ENCODE data around the gene MED17. TPM values are rescaled to one million over a fixed set of nuclear protein-coding genes. Genes with fewer than 3 reads are reported as not detected.

MED17 gene
- total RNA-seq, 1 donor from 2014 or later = 25.1 TPM

DNA sequence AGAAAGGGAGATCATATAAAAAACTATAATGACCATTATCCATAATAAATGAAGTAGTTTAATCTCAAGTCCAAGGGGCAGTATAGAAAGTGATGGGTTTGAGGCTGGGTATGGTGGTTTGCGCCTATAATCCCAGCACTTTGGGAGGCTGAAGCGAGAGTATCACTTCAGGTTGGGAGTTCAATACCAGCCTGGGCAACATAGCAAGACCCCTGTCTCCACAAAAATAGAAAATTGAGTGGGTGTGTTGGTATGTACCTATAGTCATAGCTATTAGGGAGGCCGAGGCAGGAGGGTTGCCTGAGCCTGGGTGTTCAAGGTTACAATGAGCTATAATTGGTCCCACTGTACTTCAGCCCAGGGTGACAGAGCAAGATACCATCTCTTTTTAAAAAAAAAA is 23.9 kb downstream of the MED17 start:
- Histone ChIP-seq H3K9ac (ENCODE audit: low read depth in 1 of 3, low read length in 3 of 3) (no peak overlapping the region), H3K36me3 (ENCODE audit: control insufficient read depth in 3 of 3, insufficient read depth in 3 of 3, low read length in 3 of 3) (peaks cover 30 to 66% (median 54%) of the 10 kb centered on the region in 3 donors), H3K9me3 (ENCODE audit: control insufficient read depth in 3 of 3, low read length in 3 of 3) (no peaks in the 10 kb centered on the region), H3K27me3 (ENCODE audit: control insufficient read depth in 3 of 3, insufficient read depth in 3 of 3, low read length in 3 of 3) (no peaks in the 10 kb centered on the region), H3K27ac (ENCODE audit: low read depth, low read length) (no peak overlapping the region), H3K4me3 (ENCODE audit: low read length in 3 of 3) (no peak overlapping the region), H3K4me1 (ENCODE audit: control insufficient read depth in 3 of 3, insufficient read depth in 3 of 3, low read length in 3 of 3) (no peaks in the 10 kb centered on the region)

DNA sequence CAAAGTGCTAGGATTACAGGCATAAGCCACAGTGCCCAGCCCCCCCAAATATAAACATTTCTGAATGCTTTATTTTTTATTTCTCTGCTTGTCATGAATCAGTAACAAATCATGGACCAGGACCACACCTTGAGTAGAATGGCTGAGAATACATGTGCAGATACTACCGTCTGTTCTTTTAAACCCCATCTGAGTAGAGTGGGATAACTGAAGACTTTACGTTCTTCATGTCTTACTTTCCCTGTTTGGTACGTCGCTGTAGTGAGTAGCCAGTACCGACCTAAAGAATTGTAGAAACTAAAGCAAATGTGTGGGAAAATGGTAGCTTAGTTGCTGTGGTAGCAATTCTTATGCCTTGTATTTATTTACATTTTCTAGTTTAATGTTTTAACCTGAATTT is 29.9 kb downstream of the MED17 start:
- no peak overlapping the region for H3K4me3 ChIP-seq (ENCODE audit: low read length in 3 of 3)
- no peak overlapping the region for H3K9ac ChIP-seq (ENCODE audit: low read depth in 1 of 3, low read length in 3 of 3)
- no peaks in the 10 kb centered on the region for H3K27me3 ChIP-seq (ENCODE audit: control insufficient read depth in 3 of 3, insufficient read depth in 3 of 3, low read length in 3 of 3)
- H3K36me3 ChIP-seq (ENCODE audit: control insufficient read depth in 3 of 3, insufficient read depth in 3 of 3, low read length in 3 of 3) = peaks cover 23 to 53% (median 41%) of the 10 kb centered on the region in 3 donors
- H3K4me1 ChIP-seq (ENCODE audit: control insufficient read depth in 3 of 3, insufficient read depth in 3 of 3, low read length in 3 of 3) = no peaks in the 10 kb centered on the region
- H3K27ac ChIP-seq (ENCODE audit: low read depth, low read length) = no peak overlapping the region
- H3K9me3 ChIP-seq (ENCODE audit: control insufficient read depth in 3 of 3, low read length in 3 of 3) = no peaks in the 10 kb centered on the region

DNA sequence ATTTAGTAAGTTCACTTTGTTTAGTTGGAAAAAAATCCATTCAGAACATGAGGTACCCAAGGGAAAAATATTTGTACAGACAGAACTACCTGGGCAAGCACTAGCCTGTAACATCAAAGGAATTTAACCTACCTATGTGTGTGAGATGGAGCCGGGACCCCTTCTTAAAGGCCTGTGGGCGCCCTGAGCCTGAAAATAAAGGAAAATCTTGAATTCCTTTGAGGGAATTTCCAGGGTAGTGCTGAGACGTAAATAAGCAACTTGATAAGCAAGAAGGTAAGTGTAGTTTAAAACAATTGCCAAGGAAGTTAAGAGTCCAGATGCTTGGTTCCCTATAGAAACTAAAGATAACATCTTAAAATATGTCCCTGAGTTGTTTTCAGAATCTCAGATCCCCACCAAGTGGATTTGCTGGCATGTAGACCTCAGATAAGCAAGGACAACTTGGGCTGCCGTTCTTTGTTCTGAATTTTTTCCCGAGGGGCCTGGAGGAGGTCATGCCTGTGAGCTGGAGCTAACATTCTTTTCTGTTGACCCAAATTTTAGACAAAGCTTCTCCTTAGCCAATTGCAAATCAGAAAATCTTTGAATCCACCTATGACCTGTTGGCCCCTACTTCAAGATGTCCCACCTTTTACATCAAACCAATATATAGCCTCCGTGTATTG is 31.0 kb downstream of the MED17 start:
- no peak overlapping the region for H3K27ac ChIP-seq (ENCODE audit: low read depth, low read length)
- no peaks in the 10 kb centered on the region for H3K4me1 ChIP-seq (ENCODE audit: control insufficient read depth in 3 of 3, insufficient read depth in 3 of 3, low read length in 3 of 3)
- H3K36me3 ChIP-seq (ENCODE audit: control insufficient read depth in 3 of 3, insufficient read depth in 3 of 3, low read length in 3 of 3) = peaks cover 17 to 45% (median 35%) of the 10 kb centered on the region in 3 donors
- H3K9ac ChIP-seq (ENCODE audit: low read depth in 1 of 3, low read length in 3 of 3) = no peak overlapping the region
- H3K27me3 ChIP-seq (ENCODE audit: control insufficient read depth in 3 of 3, insufficient read depth in 3 of 3, low read length in 3 of 3) = no peaks in the 10 kb centered on the region
- H3K4me3 ChIP-seq (ENCODE audit: low read length in 3 of 3) = no peak overlapping the region
- no peaks in the 10 kb centered on the region for H3K9me3 ChIP-seq (ENCODE audit: control insufficient read depth in 3 of 3, low read length in 3 of 3)

DNA sequence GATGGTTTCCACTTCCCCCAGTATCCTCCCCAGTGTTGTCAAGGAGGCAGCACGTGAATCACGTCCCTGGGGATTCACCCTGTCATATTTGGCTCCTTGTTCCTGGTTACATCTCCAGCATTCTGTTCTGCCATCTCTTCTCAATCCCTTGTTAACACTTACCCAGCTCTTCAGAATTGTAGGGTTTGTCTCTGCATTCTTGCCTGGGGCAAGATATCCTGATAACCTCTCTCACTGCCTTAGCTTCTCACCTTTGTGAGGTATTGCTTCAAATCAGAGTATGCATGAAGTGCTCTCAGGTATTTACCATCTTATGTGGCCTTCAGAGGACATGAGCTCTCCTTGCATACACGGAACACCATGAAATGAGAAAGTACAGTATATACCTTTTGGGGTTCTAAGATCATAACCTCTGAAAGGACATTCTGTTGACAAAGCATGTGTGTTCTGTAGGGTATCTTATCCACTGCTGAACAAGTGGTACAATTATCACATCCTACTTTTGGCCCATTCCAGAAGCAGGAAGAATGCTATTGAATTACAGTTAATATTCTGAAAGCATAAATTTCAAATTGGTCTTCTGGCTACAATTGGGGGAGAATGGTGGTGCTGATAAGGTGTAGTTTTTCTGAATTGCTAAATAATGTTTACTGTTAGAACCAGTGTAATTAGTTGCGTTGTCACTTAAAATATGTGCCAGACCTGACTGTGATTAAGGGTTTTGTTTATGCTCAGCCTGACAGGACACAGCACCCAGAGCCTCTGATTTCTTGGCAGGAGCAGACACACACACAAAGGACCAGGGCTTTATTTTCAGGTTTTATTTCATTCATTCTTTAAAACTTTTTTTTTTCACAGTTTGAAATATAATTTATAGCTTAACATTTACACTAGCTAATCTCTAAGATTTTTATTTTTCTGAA is 33.6 kb downstream of the MED17 start:
- no peak overlapping the region for H3K27ac ChIP-seq (ENCODE audit: low read depth, low read length)
- no peaks in the 10 kb centered on the region for H3K9me3 ChIP-seq (ENCODE audit: control insufficient read depth in 3 of 3, low read length in 3 of 3)
- no peak overlapping the region for H3K9ac ChIP-seq (ENCODE audit: low read depth in 1 of 3, low read length in 3 of 3)
- H3K36me3 ChIP-seq (ENCODE audit: control insufficient read depth in 3 of 3, insufficient read depth in 3 of 3, low read length in 3 of 3) = peaks cover 2 to 22% (median 18%) of the 10 kb centered on the region in 3 donors
- H3K27me3 ChIP-seq (ENCODE audit: control insufficient read depth in 3 of 3, insufficient read depth in 3 of 3, low read length in 3 of 3) = no peaks in the 10 kb centered on the region
- no peaks in the 10 kb centered on the region for H3K4me1 ChIP-seq (ENCODE audit: control insufficient read depth in 3 of 3, insufficient read depth in 3 of 3, low read length in 3 of 3)
- H3K4me3 ChIP-seq (ENCODE audit: low read length in 3 of 3) = no peak overlapping the region

DNA sequence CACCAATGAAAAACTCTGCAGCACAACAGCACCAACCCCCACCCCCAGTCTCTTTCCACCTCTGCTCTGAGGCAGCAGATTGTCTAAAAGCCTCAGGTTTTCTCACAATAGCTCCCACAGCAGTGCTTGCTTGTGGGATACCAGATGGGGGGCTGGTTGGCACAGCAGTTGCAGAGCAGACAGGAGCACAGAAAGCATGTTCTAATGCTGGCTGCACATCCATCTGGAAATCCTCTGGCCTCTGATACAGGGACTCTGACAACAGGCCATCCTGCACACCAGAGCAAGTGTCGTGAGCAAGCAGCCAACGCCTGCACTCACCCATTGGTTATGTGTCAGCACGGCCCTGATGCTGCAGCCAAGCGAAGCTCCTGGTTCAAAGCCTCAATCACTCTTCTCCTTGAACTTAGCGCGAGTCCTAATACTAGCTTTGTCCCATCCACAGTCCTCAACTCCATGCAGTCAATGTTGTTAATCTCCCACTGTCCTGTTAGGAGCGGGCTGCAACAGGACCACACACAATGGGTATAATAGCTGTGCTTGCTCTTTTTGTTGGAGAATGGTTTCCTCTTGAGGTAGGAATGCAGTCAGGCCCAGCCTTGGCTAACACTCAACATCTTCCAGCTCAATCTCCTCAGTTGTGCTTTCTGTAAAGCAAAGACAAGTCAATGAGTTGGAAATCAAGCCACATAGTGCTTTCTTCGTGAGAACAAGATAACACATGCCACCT is 36.0 kb downstream of the MED17 start:
- H3K4me1 ChIP-seq (ENCODE audit: control insufficient read depth in 3 of 3, insufficient read depth in 3 of 3, low read length in 3 of 3) = no peaks in the 10 kb centered on the region
- no peak overlapping the region for H3K27ac ChIP-seq (ENCODE audit: low read depth, low read length)
- no peak overlapping the region for H3K9ac ChIP-seq (ENCODE audit: low read depth in 1 of 3, low read length in 3 of 3)
- H3K27me3 ChIP-seq (ENCODE audit: control insufficient read depth in 3 of 3, insufficient read depth in 3 of 3, low read length in 3 of 3) = no peaks in the 10 kb centered on the region
- peaks cover 0 to 6% (median 5%) of the 10 kb centered on the region in 3 donors for H3K36me3 ChIP-seq (ENCODE audit: control insufficient read depth in 3 of 3, insufficient read depth in 3 of 3, low read length in 3 of 3)
- no peaks in the 10 kb centered on the region for H3K9me3 ChIP-seq (ENCODE audit: control insufficient read depth in 3 of 3, low read length in 3 of 3)
- H3K4me3 ChIP-seq (ENCODE audit: low read length in 3 of 3) = no peak overlapping the region

DNA sequence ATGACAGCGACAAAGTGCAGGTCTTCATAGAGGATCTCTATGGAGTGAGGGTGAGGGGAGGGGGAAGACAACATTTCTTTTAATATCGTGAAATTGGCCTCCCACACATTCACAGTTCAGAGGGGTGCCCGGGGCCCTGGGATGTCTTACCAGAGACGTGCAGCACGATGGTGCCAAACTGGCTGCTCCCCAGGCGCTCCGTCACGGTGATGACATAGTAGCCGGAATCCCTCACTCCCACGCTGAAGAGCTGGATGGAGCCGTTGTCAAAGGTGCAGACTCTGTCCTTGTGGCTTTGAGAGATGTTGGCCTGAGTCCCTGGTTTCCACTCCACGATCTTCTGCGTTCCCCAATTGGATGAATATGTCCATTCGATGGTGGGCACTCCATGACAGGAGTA is 36.8 kb downstream of the MED17 start:
- Histone ChIP-seq H3K9ac (ENCODE audit: low read depth in 1 of 3, low read length in 3 of 3) (no peak overlapping the region), H3K27ac (ENCODE audit: low read depth, low read length) (no peak overlapping the region), H3K9me3 (ENCODE audit: control insufficient read depth in 3 of 3, low read length in 3 of 3) (no peaks in the 10 kb centered on the region), H3K36me3 (ENCODE audit: control insufficient read depth in 3 of 3, insufficient read depth in 3 of 3, low read length in 3 of 3) (peaks cover 0 to 6% (median 5%) of the 10 kb centered on the region in 3 donors), H3K27me3 (ENCODE audit: control insufficient read depth in 3 of 3, insufficient read depth in 3 of 3, low read length in 3 of 3) (no peaks in the 10 kb centered on the region), H3K4me1 (ENCODE audit: control insufficient read depth in 3 of 3, insufficient read depth in 3 of 3, low read length in 3 of 3) (no peaks in the 10 kb centered on the region), H3K4me3 (ENCODE audit: low read length in 3 of 3) (no peak overlapping the region)

DNA sequence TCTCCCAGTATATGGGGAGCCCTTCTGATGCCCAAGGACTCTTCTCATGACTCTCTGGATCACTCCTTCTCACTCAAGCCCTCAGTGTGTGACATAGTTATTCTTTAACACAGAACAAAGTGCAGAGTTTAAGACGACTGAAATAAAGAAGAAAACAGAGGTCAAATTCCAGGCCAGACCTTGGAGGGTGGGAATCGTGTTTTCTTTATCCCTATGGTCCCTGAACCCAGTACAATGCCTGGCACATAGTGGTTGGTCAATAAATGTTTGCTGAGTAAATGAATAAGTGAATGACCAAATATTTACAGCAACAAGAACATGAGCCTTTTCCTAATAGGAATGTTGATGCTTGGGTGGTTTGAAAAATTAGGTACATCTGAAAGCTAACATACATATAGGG is 37.5 kb downstream of the MED17 start:
- Histone ChIP-seq H3K27me3 (ENCODE audit: control insufficient read depth in 3 of 3, insufficient read depth in 3 of 3, low read length in 3 of 3) (no peaks in the 10 kb centered on the region), H3K4me3 (ENCODE audit: low read length in 3 of 3) (no peak overlapping the region), H3K9me3 (ENCODE audit: control insufficient read depth in 3 of 3, low read length in 3 of 3) (no peaks in the 10 kb centered on the region), H3K27ac (ENCODE audit: low read depth, low read length) (no peak overlapping the region), H3K9ac (ENCODE audit: low read depth in 1 of 3, low read length in 3 of 3) (no peak overlapping the region), H3K36me3 (ENCODE audit: control insufficient read depth in 3 of 3, insufficient read depth in 3 of 3, low read length in 3 of 3) (peaks cover 0 to 6% (median 5%) of the 10 kb centered on the region in 3 donors), H3K4me1 (ENCODE audit: control insufficient read depth in 3 of 3, insufficient read depth in 3 of 3, low read length in 3 of 3) (no peaks in the 10 kb centered on the region)

DNA sequence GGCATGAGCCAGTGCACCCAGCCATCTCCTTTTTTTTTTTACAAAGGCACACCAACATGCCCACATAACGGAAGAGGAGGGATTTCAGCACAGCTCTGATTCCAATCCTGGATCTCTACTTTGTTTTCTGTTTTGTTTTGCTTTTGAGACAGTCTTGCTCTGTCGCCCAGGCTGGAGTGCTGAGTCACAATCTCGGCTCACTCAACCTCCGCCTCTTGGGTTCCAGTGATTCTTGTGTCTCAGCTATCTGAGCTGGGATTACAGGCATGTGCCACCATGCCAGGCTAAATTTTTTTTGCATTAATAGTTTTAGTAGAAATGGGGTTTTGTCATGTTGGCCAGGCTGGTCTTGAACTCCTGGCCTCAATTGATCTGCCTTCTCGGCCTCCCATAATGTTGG is 38.3 kb downstream of the MED17 start:
- no peaks in the 10 kb centered on the region for H3K4me1 ChIP-seq (ENCODE audit: control insufficient read depth in 3 of 3, insufficient read depth in 3 of 3, low read length in 3 of 3)
- H3K36me3 ChIP-seq (ENCODE audit: control insufficient read depth in 3 of 3, insufficient read depth in 3 of 3, low read length in 3 of 3) = peaks cover 0 to 6% (median 2%) of the 10 kb centered on the region in 3 donors
- H3K4me3 ChIP-seq (ENCODE audit: low read length in 3 of 3) = no peak overlapping the region
- H3K9ac ChIP-seq (ENCODE audit: low read depth in 1 of 3, low read length in 3 of 3) = no peak overlapping the region
- H3K9me3 ChIP-seq (ENCODE audit: control insufficient read depth in 3 of 3, low read length in 3 of 3) = no peaks in the 10 kb centered on the region
- no peaks in the 10 kb centered on the region for H3K27me3 ChIP-seq (ENCODE audit: control insufficient read depth in 3 of 3, insufficient read depth in 3 of 3, low read length in 3 of 3)
- no peak overlapping the region for H3K27ac ChIP-seq (ENCODE audit: low read depth, low read length)

DNA sequence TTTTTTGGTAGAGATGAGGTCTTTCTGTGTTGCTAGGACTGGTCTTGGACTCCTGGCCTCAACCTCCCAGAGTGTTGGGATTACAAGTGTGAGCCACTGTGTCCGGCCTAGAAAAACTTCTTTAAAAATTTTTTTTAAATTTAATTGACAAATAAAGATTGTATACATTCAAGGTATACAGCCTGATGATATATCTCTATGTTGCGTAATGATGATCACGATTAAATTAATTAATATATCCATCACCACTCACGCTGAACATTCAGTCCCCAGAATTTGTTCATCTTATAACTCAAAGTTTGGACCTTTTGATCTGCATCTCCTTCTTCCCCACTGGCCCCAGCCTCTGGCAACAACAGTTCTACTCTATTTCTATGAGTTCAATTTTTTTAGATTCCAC is 39.1 kb downstream of the MED17 start:
- Histone ChIP-seq H3K4me3 (ENCODE audit: low read length in 3 of 3) (no peak overlapping the region), H3K36me3 (ENCODE audit: control insufficient read depth in 3 of 3, insufficient read depth in 3 of 3, low read length in 3 of 3) (peaks cover 0 to 6% (median 0%) of the 10 kb centered on the region in 3 donors), H3K4me1 (ENCODE audit: control insufficient read depth in 3 of 3, insufficient read depth in 3 of 3, low read length in 3 of 3) (no peaks in the 10 kb centered on the region), H3K27ac (ENCODE audit: low read depth, low read length) (no peak overlapping the region), H3K27me3 (ENCODE audit: control insufficient read depth in 3 of 3, insufficient read depth in 3 of 3, low read length in 3 of 3) (no peaks in the 10 kb centered on the region), H3K9me3 (ENCODE audit: control insufficient read depth in 3 of 3, low read length in 3 of 3) (no peaks in the 10 kb centered on the region), H3K9ac (ENCODE audit: low read depth in 1 of 3, low read length in 3 of 3) (no peak overlapping the region)
